ENCODE results near the gene BBIP1.

DNA sequence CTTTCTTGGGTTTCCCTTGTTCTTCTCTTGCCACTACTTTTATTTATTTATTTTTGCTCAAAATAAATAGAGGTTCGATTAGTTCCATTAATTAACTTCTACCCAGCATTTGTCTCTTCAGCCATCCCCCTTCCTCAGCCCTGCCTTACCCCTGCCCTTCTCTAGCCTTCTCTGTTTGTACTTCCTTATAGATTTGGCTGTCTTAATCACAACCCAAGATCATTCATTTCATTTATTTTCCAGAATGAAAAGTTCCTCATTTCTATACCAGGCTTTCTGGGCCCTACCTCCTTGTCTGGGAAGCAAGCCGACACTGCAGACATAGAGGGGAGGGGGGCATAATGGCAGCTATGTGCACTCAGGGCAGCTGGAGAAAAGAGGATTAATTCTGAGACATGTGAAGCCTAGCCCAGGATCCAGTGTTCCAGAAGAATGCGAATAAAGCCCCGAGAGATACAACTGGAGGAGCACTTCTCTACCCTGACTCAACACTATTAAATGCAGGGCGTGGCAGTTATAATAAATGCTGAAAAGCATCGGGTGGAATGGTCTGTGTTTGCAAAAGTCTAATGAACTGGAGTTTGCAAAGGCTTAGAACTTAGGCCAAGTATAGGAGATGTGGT lies 53.7 kb downstream of the BBIP1 start:
- no peak for TF ChIP-seq CTCF (IDR thresholded peaks at IDR 0.05)
- TF ChIP-seq POLR2A (IDR thresholded peaks at IDR 0.05) = no peak
